Hepatocyte (in vitro differentiated cells): Measurements from ENCODE around the gene FKBP6.

Source experiments
- CTCF ChIP-seq: fragments of 200-600 bp; sonication (generic); IDR thresholded peaks from 2 replicates; pipeline ENCODE4 v1.5.1; 2016; ENCODE audit warnings: antibody characterized with exemption, mild to moderate bottlenecking; ENCODE audit not compliant: poor library complexity
- EZH2 ChIP-seq: fragments of 200-600 bp; sonication (generic); IDR thresholded peaks from 2 replicates; pipeline ENCODE4 v1.6.1; 2016; ENCODE audit warnings: antibody characterized with exemption, mild to moderate bottlenecking, borderline replicate concordance

GRCh38 chr7:73329861-73330581 is 2.1 kb downstream of the FKBP6 start:
- no peak for TF ChIP-seq CTCF
- no peak for TF ChIP-seq EZH2
